ENCODE results near the gene PPP2R3A. TPM values are rescaled to one million over a fixed set of nuclear protein-coding genes. Genes with fewer than 3 reads are reported as not detected.

Gene PPP2R3A
- total and polyA plus RNA-seq, 2 donors (not counting 3 experiments of a cell fraction or from before 2014, with no cell fraction given), result 3.3 to 14.6 TPM

- no peak overlapping the region for H3K9ac ChIP-seq (replicated peaks; ENCODE audit: extremely low read depth, insufficient read depth, low read length)
- BruUV-seq (replicated peaks), result no TSS peak
- H3K27me3 ChIP-seq (ENCODE audit: control insufficient read depth in 2 of 2, insufficient read depth in 2 of 2, low read length in 2 of 2), result no peaks in the 10 kb centered on the region
- H3K4me2 ChIP-seq (ENCODE audit: insufficient read depth, low read length), result no peak overlapping the region
- H3K27ac ChIP-seq (ENCODE audit: insufficient read depth, low read depth, low read length), result no peak overlapping the region
- dilution Hi-C loops (cut with MboI; ENCODE audit: extremely low pct_ligation_motif_present, low sequenced_read_pairs), result no loop called here
- H3K9me3 ChIP-seq (replicated peaks; ENCODE audit: control insufficient read depth, insufficient read depth, low read length), result no peaks in the 10 kb centered on the region
- intact Hi-C loops (cut with micrococcal nuclease), result no loop called here
- ChIA-PET CTCF (interaction anchor here (3.4 kb wide), 1 partner anchor 53 kb away, joined by 16 read pairs; no protein-coding TSS in a partner anchor), POLR2A (no interaction called here)
- H3K4me3 ChIP-seq (replicated peaks in 1 of 3; ENCODE audit: insufficient read depth in 1 of 3, low read depth in 1 of 3, low read length in 3 of 3), result no peak overlapping the region
- H2AFZ ChIP-seq (ENCODE audit: low read depth, low read length), result no peak overlapping the region
- FAIRE-seq (no peak), DNase-seq (ENCODE audit: low read depth, low spot score) (no peak)
- H3K4me1 ChIP-seq (ENCODE audit: control insufficient read depth, extremely low read depth, insufficient read depth, low read length), result peaks cover 24% of the 10 kb centered on the region
- H4K20me1 ChIP-seq (replicated peaks; ENCODE audit: control insufficient read depth, extremely low read depth, insufficient read depth, low read length), result no peaks in the 10 kb centered on the region
- TF ChIP-seq MYC (IDR thresholded peaks at IDR 0.05; ENCODE audit: low read depth, low read length) (no peak), POLR2AphosphoS5 (IDR thresholded peaks at IDR 0.05; ENCODE audit: insufficient read depth, low read depth, low read length) (no peak), POLR2A (IDR thresholded peaks at IDR 0.05; ENCODE audit: low read depth, low read length) (no peak), GATA2 (IDR thresholded peaks at IDR 0.05; ENCODE audit: insufficient read depth, insufficient read length, low read depth, low read length) (no peak), MAX (IDR thresholded peaks at IDR 0.05; ENCODE audit: insufficient read depth, insufficient read length) (no peak), FOS (IDR thresholded peaks at IDR 0.05; ENCODE audit: borderline replicate concordance, insufficient read depth, low read length) (no peak), CTCF (IDR thresholded peaks at IDR 0.05; ENCODE audit: extremely low read depth in 1 of 2, insufficient read depth in 1 of 2, low read depth in 1 of 2, low read length in 2 of 2) (no peak)
- H3K9me1 ChIP-seq (replicated peaks; ENCODE audit: control insufficient read depth, extremely low read depth, insufficient read depth, low read length), result no peaks in the 10 kb centered on the region
- H3K79me2 ChIP-seq (ENCODE audit: control insufficient read depth, insufficient read depth, low read length), result no peaks in the 10 kb centered on the region
- H3K36me3 ChIP-seq (ENCODE audit: control insufficient read depth in 2 of 2, extremely low read depth in 1 of 2, insufficient read depth in 2 of 2, low read length in 2 of 2), result no peaks in the 10 kb centered on the region
These were observed 23.7 kb downstream of the PPP2R3A start for GRCh38 chr3:135989242-135989641.

All from endothelial cell of umbilical vein (primary cell).